ENCODE measurements around the gene SCAMP2.

SCAMP2 gene

DNA sequence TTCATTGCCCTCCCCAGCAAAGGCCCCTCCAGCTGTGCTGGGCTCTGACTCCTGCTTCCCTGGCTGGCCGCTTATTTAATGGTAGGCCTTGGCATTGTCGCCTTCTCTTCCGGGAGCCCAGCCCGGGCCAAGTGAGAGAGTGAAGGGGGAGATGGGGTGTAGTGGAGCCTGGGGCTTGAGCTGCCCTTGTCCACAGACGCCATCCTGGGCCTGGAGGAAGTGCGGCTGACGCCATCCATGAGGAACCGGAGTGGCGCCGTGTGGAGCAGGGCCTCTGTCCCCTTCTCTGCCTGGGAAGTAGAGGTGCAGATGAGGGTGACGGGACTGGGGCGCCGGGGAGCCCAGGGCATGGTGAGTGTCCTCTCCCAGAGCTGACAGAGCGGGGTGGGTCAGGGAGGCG lies 57.2 kb downstream of the SCAMP2 start:
- H3K9me3 ChIP-seq (ENCODE audit: control insufficient read depth in 2 of 2, low read length in 2 of 2): no peaks in the 10 kb centered on the region
- H3K4me1 ChIP-seq (ENCODE audit: control insufficient read depth in 2 of 2, insufficient read depth in 2 of 2, low read length in 2 of 2): peaks cover 39 to 44% of the 10 kb centered on the region in 2 donors
- no peaks in the 10 kb centered on the region for H3K36me3 ChIP-seq (ENCODE audit: control insufficient read depth in 2 of 2, insufficient read depth in 2 of 2, low read length in 2 of 2)
- no peaks in the 10 kb centered on the region for H3K27me3 ChIP-seq (ENCODE audit: control insufficient read depth in 2 of 2, insufficient read depth in 2 of 2, low read length in 2 of 2)
- no peak overlapping the region for H3K27ac ChIP-seq (ENCODE audit: low read depth in 2 of 2, low read length in 2 of 2)
- H3K4me3 ChIP-seq (ENCODE audit: low read length in 2 of 2): no peak overlapping the region
- no peak overlapping the region for H3K9ac ChIP-seq (ENCODE audit: low read depth in 1 of 2, low read length in 2 of 2)

DNA sequence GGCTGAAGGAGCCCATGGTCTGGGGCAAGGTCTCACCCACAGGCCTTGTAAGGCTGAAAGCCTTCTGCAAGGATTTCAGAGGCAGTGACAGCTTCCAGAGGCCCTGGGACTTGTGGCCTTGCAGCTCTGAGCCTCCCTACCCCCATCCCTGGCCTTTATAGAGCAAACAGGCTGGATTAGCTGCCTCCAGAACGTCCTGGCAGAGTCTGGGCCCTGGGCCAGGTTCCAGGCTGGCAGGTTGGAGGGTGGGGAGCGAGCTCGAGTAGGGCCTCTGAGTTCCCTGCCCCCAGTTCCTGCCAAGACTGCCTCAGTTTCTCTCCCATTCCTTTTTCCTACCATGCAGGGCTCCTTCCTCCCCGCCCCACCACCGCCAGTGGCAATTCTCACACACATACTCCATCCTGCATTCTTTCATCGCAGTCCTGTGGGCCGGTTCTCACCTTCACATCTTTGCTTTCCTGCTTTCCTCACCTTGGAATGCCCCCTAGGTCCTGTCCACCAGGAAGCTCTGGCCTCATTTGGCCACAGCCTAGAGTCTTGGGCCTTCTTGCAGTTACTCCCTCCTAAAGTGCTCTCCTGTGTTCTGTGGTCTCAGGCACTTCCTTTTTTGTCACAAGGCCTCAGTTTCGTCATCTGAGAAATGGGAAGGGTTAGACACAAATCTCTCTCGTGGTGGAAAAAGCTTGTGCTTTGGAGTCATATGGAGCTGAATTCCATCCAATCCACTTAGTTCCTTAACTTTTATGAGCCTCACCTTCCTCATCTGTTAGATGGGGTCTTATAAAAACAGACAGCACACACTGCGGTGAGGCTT lies 57.8 kb downstream of the SCAMP2 start:
- Histone ChIP-seq H3K9me3 (ENCODE audit: control insufficient read depth in 2 of 2, low read length in 2 of 2) (no peaks in the 10 kb centered on the region), H3K27ac (ENCODE audit: low read depth in 2 of 2, low read length in 2 of 2) (peak overlapping the region in 1 of 2 donors; percentile 36), H3K4me1 (ENCODE audit: control insufficient read depth in 2 of 2, insufficient read depth in 2 of 2, low read length in 2 of 2) (peaks cover 39 to 44% of the 10 kb centered on the region in 2 donors), H3K27me3 (ENCODE audit: control insufficient read depth in 2 of 2, insufficient read depth in 2 of 2, low read length in 2 of 2) (no peaks in the 10 kb centered on the region), H3K4me3 (ENCODE audit: low read length in 2 of 2) (no peak overlapping the region), H3K36me3 (ENCODE audit: control insufficient read depth in 2 of 2, insufficient read depth in 2 of 2, low read length in 2 of 2) (no peaks in the 10 kb centered on the region), H3K9ac (ENCODE audit: low read depth in 1 of 2, low read length in 2 of 2) (peak overlapping the region; percentile 13 to 14)

DNA sequence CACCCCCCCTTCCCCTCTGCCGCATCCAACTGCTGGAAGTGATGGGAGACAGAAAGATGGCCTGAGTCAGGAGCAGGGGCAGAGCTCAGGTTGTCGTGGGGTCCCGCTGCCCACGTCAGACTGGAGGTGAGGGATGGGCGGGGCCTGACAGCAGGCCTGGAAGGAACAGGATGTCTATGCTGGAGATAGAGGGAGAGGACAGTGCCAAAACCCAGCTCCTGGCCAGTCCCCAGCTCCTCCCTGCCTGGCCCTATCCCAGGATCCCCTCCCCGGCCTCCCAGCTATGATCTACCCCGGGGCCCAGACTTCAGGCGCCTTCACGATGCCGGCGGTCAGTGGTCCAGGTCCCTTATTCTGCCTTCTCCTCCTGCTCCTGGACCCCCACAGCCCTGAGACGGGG lies 60.6 kb downstream of the SCAMP2 start, which contains the start of gene LMAN1L:
TSS of gene LMAN1L (plus strand) at position 303 of the 400 bp plus-strand sequence. CDS start at position 323, 20 bp downstream.
- Histone ChIP-seq H3K27ac (ENCODE audit: low read depth in 2 of 2, low read length in 2 of 2) (no peak within 1 kb of the TSS), H3K4me3 (ENCODE audit: low read length in 2 of 2) (no peak within 1 kb of the TSS), H3K27me3 (ENCODE audit: control insufficient read depth in 2 of 2, insufficient read depth in 2 of 2, low read length in 2 of 2) (no peaks in the 10 kb centered on the region), H3K36me3 (ENCODE audit: control insufficient read depth in 2 of 2, insufficient read depth in 2 of 2, low read length in 2 of 2) (no peaks in the 10 kb centered on the region), H3K9ac (ENCODE audit: low read depth in 1 of 2, low read length in 2 of 2) (no peak within 1 kb of the TSS), H3K4me1 (ENCODE audit: control insufficient read depth in 2 of 2, insufficient read depth in 2 of 2, low read length in 2 of 2) (peaks cover 29 to 38% of the 10 kb centered on the region in 2 donors), H3K9me3 (ENCODE audit: control insufficient read depth in 2 of 2, low read length in 2 of 2) (no peaks in the 10 kb centered on the region)

DNA sequence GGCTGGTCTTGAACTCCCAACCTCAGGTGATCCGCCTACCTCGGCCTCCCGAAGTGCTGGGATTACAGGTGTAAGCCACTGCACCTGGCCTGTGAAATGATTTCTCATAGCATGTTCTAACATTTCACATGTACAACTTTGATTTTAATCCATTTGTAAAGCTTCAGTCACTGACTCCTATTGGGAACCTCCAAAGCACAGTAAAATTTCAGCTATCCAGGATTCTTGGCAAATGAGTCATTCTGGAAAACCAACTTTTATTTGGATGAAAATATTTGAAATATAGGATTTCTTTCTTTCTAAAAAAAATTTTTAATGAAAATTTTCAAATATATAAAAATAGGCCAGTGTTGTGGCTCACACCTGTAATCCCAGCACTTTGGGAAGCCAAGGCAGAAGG lies 63.2 kb downstream of the SCAMP2 start:
- Histone ChIP-seq H3K27me3 (ENCODE audit: control insufficient read depth in 2 of 2, insufficient read depth in 2 of 2, low read length in 2 of 2) (no peaks in the 10 kb centered on the region), H3K9ac (ENCODE audit: low read depth in 1 of 2, low read length in 2 of 2) (no peak overlapping the region), H3K27ac (ENCODE audit: low read depth in 2 of 2, low read length in 2 of 2) (no peak overlapping the region), H3K4me3 (ENCODE audit: low read length in 2 of 2) (no peak overlapping the region), H3K4me1 (ENCODE audit: control insufficient read depth in 2 of 2, insufficient read depth in 2 of 2, low read length in 2 of 2) (peaks cover 7 to 16% of the 10 kb centered on the region in 2 donors), H3K36me3 (ENCODE audit: control insufficient read depth in 2 of 2, insufficient read depth in 2 of 2, low read length in 2 of 2) (no peaks in the 10 kb centered on the region), H3K9me3 (ENCODE audit: control insufficient read depth in 2 of 2, low read length in 2 of 2) (no peaks in the 10 kb centered on the region)

DNA sequence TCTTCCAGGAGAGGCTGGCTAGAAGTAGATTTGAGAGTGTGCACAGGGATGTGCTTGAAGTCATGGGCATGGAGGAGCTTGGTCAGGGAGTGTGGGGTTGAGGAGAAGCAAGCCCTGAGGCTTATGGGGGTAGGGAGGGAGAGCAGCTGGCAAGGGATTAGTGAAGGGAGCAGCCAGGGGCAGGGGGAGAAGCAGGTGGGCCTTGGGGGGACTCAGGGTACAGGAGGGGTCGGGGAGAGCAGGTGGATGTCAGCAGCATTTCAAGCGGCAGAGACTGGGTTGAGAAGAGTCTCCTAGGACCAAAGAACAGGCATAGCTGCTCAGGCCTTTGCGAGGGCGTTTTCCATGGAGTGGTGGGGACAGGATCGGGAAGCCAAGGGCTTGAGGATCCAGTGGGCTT lies 63.9 kb downstream of the SCAMP2 start:
- no peak overlapping the region for H3K27ac ChIP-seq (ENCODE audit: low read depth in 2 of 2, low read length in 2 of 2)

GRCh38 chr15:74808840-74809229 lies 64.3 kb downstream of the SCAMP2 start:
- Histone ChIP-seq H3K36me3 (ENCODE audit: control insufficient read depth in 2 of 2, insufficient read depth in 2 of 2, low read length in 2 of 2) (peaks cover 6% of the 10 kb centered on the region in 2 donors), H3K9me3 (ENCODE audit: control insufficient read depth in 2 of 2, low read length in 2 of 2) (no peaks in the 10 kb centered on the region), H3K4me3 (ENCODE audit: low read length in 2 of 2) (no peak overlapping the region), H3K27ac (ENCODE audit: low read depth in 2 of 2, low read length in 2 of 2) (no peak overlapping the region), H3K4me1 (ENCODE audit: control insufficient read depth in 2 of 2, insufficient read depth in 2 of 2, low read length in 2 of 2) (peaks cover 4 to 13% of the 10 kb centered on the region in 2 donors), H3K27me3 (ENCODE audit: control insufficient read depth in 2 of 2, insufficient read depth in 2 of 2, low read length in 2 of 2) (no peaks in the 10 kb centered on the region), H3K9ac (ENCODE audit: low read depth in 1 of 2, low read length in 2 of 2) (no peak overlapping the region)

More for the DNA sequence above, 63.9 kb downstream of the SCAMP2 start:
- Histone ChIP-seq H3K9me3 (ENCODE audit: control insufficient read depth in 2 of 2, low read length in 2 of 2) (no peaks in the 10 kb centered on the region), H3K4me3 (ENCODE audit: low read length in 2 of 2) (no peak overlapping the region), H3K4me1 (ENCODE audit: control insufficient read depth in 2 of 2, insufficient read depth in 2 of 2, low read length in 2 of 2) (peaks cover 4 to 13% of the 10 kb centered on the region in 2 donors), H3K9ac (ENCODE audit: low read depth in 1 of 2, low read length in 2 of 2) (no peak overlapping the region), H3K27me3 (ENCODE audit: control insufficient read depth in 2 of 2, insufficient read depth in 2 of 2, low read length in 2 of 2) (no peaks in the 10 kb centered on the region), H3K36me3 (ENCODE audit: control insufficient read depth in 2 of 2, insufficient read depth in 2 of 2, low read length in 2 of 2) (peaks cover 2% of the 10 kb centered on the region in 2 donors)

GRCh38 chr15:74808078-74808839 lies 64.9 kb downstream of the SCAMP2 start:
- no peak overlapping the region for H3K4me3 ChIP-seq (ENCODE audit: low read length in 2 of 2)
- peak overlapping the region in 1 of 2 donors; percentile 5 for H3K9ac ChIP-seq (ENCODE audit: low read depth in 1 of 2, low read length in 2 of 2)
- peaks cover 4 to 13% of the 10 kb centered on the region in 2 donors for H3K4me1 ChIP-seq (ENCODE audit: control insufficient read depth in 2 of 2, insufficient read depth in 2 of 2, low read length in 2 of 2)
- no peaks in the 10 kb centered on the region for H3K27me3 ChIP-seq (ENCODE audit: control insufficient read depth in 2 of 2, insufficient read depth in 2 of 2, low read length in 2 of 2)
- peaks cover 10 to 12% of the 10 kb centered on the region in 2 donors for H3K36me3 ChIP-seq (ENCODE audit: control insufficient read depth in 2 of 2, insufficient read depth in 2 of 2, low read length in 2 of 2)
- no peaks in the 10 kb centered on the region for H3K9me3 ChIP-seq (ENCODE audit: control insufficient read depth in 2 of 2, low read length in 2 of 2)
- H3K27ac ChIP-seq (ENCODE audit: low read depth in 2 of 2, low read length in 2 of 2): peak overlapping the region in 1 of 2 donors; percentile 56

DNA sequence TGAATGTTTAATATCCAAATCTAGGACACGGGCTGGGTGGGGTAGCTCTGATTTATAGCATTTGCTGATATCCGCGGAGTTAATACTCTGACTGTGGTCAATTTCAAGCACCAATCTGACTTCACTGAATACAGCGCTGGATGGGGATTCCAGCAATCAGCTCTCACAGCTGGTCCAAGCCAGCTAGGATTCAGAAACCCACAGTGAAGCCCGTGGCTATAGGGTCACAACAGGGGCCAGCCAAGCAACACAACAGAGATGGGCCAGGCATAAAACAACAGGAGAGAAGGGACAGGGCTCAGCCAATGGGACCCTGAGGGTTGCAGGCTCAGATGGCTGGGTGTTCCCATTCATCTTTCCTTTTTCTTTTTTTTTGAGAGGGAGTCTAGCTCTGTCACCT lies 65.9 kb downstream of the SCAMP2 start:
- H3K9me3 ChIP-seq (ENCODE audit: control insufficient read depth in 2 of 2, low read length in 2 of 2): no peaks in the 10 kb centered on the region
- H3K36me3 ChIP-seq (ENCODE audit: control insufficient read depth in 2 of 2, insufficient read depth in 2 of 2, low read length in 2 of 2): peaks cover 17 to 20% of the 10 kb centered on the region in 2 donors
- H3K9ac ChIP-seq (ENCODE audit: low read depth in 1 of 2, low read length in 2 of 2): peak overlapping the region in 1 of 2 donors; percentile 14
- no peaks in the 10 kb centered on the region for H3K27me3 ChIP-seq (ENCODE audit: control insufficient read depth in 2 of 2, insufficient read depth in 2 of 2, low read length in 2 of 2)
- no peak overlapping the region for H3K4me3 ChIP-seq (ENCODE audit: low read length in 2 of 2)
- H3K4me1 ChIP-seq (ENCODE audit: control insufficient read depth in 2 of 2, insufficient read depth in 2 of 2, low read length in 2 of 2): peaks cover 4 to 13% of the 10 kb centered on the region in 2 donors
- no peak overlapping the region for H3K27ac ChIP-seq (ENCODE audit: low read depth in 2 of 2, low read length in 2 of 2)

- Histone ChIP-seq H3K9ac (ENCODE audit: low read depth in 1 of 2, low read length in 2 of 2) (no peak overlapping the region), H3K36me3 (ENCODE audit: control insufficient read depth in 2 of 2, insufficient read depth in 2 of 2, low read length in 2 of 2) (peaks cover 37 to 39% of the 10 kb centered on the region in 2 donors), H3K27ac (ENCODE audit: low read depth in 2 of 2, low read length in 2 of 2) (no peak overlapping the region), H3K27me3 (ENCODE audit: control insufficient read depth in 2 of 2, insufficient read depth in 2 of 2, low read length in 2 of 2) (no peaks in the 10 kb centered on the region), H3K4me3 (ENCODE audit: low read length in 2 of 2) (no peak overlapping the region), H3K9me3 (ENCODE audit: control insufficient read depth in 2 of 2, low read length in 2 of 2) (no peaks in the 10 kb centered on the region), H3K4me1 (ENCODE audit: control insufficient read depth in 2 of 2, insufficient read depth in 2 of 2, low read length in 2 of 2) (peaks cover 13 to 24% of the 10 kb centered on the region in 2 donors)
These were observed 68.2 kb downstream of the SCAMP2 start for GRCh38 chr15:74804935-74805334.

DNA sequence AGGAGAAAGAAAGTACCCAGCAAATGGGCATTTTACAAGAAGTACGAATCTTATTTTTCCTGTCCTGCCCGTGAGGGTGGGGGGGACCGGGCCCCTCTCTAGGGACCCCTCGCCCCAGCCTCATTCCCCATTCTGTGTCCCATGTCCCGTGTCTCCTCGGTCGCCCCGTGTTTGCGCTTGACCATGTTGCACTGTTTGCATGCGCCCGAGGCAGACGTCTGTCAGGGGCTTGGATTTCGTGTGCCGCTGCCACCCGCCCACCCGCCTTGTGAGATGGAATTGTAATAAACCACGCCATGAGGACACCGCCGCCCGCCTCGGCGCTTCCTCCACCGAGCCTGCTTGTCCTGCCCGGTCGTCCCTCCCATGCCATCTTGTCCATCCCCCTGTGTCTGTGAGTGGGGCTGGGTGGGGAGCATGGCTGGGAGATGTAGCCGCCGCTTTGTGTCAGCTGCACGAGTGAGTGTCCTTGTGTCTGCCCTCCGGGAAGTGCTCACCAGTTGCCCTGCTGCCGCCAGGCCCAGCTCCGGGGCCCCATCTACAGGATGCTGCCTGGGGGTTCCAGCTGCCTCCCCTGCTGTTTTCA lies 70.2 kb downstream of the SCAMP2 start:
- no peaks in the 10 kb centered on the region for H3K9me3 ChIP-seq (ENCODE audit: control insufficient read depth in 2 of 2, low read length in 2 of 2)
- no peak overlapping the region for H3K27ac ChIP-seq (ENCODE audit: low read depth in 2 of 2, low read length in 2 of 2)
- no peak overlapping the region for H3K4me3 ChIP-seq (ENCODE audit: low read length in 2 of 2)
- H3K27me3 ChIP-seq (ENCODE audit: control insufficient read depth in 2 of 2, insufficient read depth in 2 of 2, low read length in 2 of 2): no peaks in the 10 kb centered on the region
- peaks cover 28 to 35% of the 10 kb centered on the region in 2 donors for H3K4me1 ChIP-seq (ENCODE audit: control insufficient read depth in 2 of 2, insufficient read depth in 2 of 2, low read length in 2 of 2)
- no peak overlapping the region for H3K9ac ChIP-seq (ENCODE audit: low read depth in 1 of 2, low read length in 2 of 2)
- peaks cover 54% of the 10 kb centered on the region in 2 donors for H3K36me3 ChIP-seq (ENCODE audit: control insufficient read depth in 2 of 2, insufficient read depth in 2 of 2, low read length in 2 of 2)
